Dedifferentiated amniotic fluid mesenchymal stem cell (primary cell): ENCODE measurements around the gene PAX9.
"Not testable (repeated sequence)": the region's sequence is repeated elsewhere in the genome, so short reads cannot be mapped to it uniquely, and the experiment has no call there.

Experiments used
- DNase-seq: peaks from one replicate; pipeline ENCODE4 v3.0.0-alpha.2; 2016; ENCODE audit errors: extremely low spot score

PAX9 gene

GRCh38 chr14:36672095-36672494, 10.4 kb downstream of the PAX9 start:
- no peak for DNase-seq

- DNase-seq = no peak
Observed at GRCh38 chr14:36674659-36675058, 13.0 kb downstream of the PAX9 start.

- no peak for DNase-seq
Observed at GRCh38 chr14:36675581-36675980, 13.9 kb downstream of the PAX9 start.

GRCh38 chr14:36676236-36676635, 14.6 kb downstream of the PAX9 start:
- DNase-seq = no peak

GRCh38 chr14:36682338-36682737, 20.7 kb downstream of the PAX9 start:
- DNase-seq = no peak

GRCh38 chr14:36683083-36683724, 21.5 kb downstream of the PAX9 start:
- no peak for DNase-seq

- no peak for DNase-seq
Observed at GRCh38 chr14:36684946-36685345, 23.3 kb downstream of the PAX9 start.

GRCh38 chr14:36690311-36691040, 28.8 kb downstream of the PAX9 start:
- DNase-seq = no peak

GRCh38 chr14:36699420-36699819, 37.8 kb downstream of the PAX9 start:
- DNase-seq = not testable (repeated sequence)

GRCh38 chr14:36700651-36701050, 39.0 kb downstream of the PAX9 start:
- no peak for DNase-seq

- no peak for DNase-seq
Observed at GRCh38 chr14:36701132-36701531, 39.5 kb downstream of the PAX9 start.

GRCh38 chr14:36702474-36702873, 40.8 kb downstream of the PAX9 start:
- no peak for DNase-seq

GRCh38 chr14:36707570-36707969, 45.9 kb downstream of the PAX9 start:
- DNase-seq = no peak

GRCh38 chr14:36713960-36714703, 52.5 kb downstream of the PAX9 start:
- DNase-seq = no peak

GRCh38 chr14:36716614-36717184, 55.0 kb downstream of the PAX9 start:
- no peak for DNase-seq

- DNase-seq = no peak
Observed at GRCh38 chr14:36717363-36717762, 55.7 kb downstream of the PAX9 start.

GRCh38 chr14:36718216-36718615, 56.6 kb downstream of the PAX9 start:
- DNase-seq = peak; percentile 71

GRCh38 chr14:36719823-36720222, 58.2 kb downstream of the PAX9 start:
- DNase-seq = no peak

- DNase-seq = no peak
Observed at GRCh38 chr14:36720657-36721056, 59.0 kb downstream of the PAX9 start.

GRCh38 chr14:36721877-36722276, 60.2 kb downstream of the PAX9 start:
- no peak for DNase-seq

- no peak for DNase-seq
Observed at GRCh38 chr14:36723530-36723929, 61.9 kb downstream of the PAX9 start.

GRCh38 chr14:36724162-36724561, 62.5 kb downstream of the PAX9 start:
- DNase-seq = no peak

GRCh38 chr14:36726128-36726527, 64.5 kb downstream of the PAX9 start:
- DNase-seq = no peak
